Stimulated activated CD4-positive, alpha-beta T cell treated with anti-CD3 and anti-CD28 coated beads, Interleukin-12 subunit alpha, Interleukin-12 subunit beta, amount 100 ng/mL, for 4 hours (primary cell): ENCODE measurements around the gene CCNY.

ENCODE experiments used
- DNase-seq: peaks from one replicate; pipeline ENCODE4 v3.0.0-alpha.2; 2020

The CCNY gene

GRCh38 chr10:35458500-35459448 lies 122.5 kb downstream of the CCNY start:
- DNase-seq, result no peak

DNA sequence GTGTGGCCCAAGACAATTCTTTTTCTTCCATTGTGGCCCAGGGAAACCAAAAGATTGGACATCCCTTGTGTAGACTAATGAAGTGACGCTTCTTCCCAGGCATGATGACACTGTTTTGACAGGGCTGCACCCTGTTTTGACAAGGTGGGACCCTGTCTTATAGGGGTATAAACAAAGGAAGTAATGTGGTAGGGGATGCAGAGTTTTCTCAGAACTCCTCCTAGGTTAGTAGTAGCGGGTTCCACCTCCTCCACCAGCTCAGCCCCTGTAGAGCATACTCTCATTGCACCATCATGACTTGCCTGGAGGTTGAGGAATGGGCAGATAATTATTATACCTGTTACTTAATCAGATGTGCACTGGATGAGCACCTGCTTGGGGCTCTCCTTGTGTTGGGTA lies 123.1 kb downstream of the CCNY start:
- DNase-seq, result no peak

- no peak for DNase-seq
These were observed 124.6 kb downstream of the CCNY start for GRCh38 chr10:35460852-35461460.

- DNase-seq, result no peak
These were observed 126.2 kb downstream of the CCNY start for GRCh38 chr10:35462491-35462934.

DNA sequence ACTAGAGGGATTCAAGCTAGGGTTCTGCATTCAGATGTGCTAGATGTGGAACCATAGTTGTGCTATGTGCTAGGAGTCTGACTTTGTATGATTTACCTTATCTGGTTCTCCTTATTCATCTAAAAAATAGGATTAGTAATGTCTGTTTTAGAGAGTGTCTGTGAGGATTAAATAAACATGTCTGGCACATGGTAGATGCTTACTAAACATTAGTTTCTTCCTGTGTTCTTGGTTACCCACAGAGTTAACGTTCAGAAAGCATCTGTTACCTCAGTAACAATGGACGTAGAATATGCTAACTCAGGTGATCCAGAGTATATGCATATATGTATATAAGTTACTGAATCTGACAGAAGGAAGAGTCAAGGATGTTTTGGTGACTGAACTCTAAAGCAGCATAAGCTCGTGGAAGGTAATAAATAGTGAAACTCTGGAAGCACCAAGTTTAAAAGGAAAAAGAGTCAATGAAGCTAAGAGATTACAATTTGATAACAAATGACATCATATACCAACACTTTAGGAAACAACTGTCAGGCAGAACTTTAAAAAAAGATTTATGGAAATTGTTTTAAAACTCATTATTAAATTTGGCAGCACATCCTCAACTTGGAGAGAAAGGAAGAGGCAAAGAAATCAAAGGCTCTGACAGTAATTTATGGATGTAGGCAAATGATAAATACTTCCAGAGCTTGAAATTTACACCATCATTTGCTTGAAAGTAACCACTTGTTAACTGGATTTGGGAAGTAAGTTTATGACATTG lies 127.0 kb downstream of the CCNY start:
- no peak for DNase-seq

DNA sequence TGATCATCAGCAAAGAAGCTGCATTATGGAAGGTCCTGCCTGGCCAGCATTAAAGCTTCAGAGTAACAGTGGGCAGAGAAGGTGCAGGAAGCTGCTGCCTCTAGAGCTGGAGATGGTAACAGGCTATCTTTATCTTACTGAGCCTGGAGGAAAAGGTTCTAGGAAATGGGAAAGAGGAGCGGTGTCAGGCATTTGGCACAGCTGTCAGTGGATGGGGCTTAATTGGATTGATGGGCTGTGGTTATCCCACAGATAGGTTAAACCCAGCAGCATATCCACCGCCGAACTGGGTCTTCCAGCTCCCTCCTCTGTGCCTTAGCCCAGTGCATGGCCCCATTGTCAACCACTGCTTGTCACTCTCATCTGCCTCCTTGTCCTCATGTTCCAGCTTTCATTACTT lies 127.6 kb downstream of the CCNY start:
- DNase-seq, result no peak

DNA sequence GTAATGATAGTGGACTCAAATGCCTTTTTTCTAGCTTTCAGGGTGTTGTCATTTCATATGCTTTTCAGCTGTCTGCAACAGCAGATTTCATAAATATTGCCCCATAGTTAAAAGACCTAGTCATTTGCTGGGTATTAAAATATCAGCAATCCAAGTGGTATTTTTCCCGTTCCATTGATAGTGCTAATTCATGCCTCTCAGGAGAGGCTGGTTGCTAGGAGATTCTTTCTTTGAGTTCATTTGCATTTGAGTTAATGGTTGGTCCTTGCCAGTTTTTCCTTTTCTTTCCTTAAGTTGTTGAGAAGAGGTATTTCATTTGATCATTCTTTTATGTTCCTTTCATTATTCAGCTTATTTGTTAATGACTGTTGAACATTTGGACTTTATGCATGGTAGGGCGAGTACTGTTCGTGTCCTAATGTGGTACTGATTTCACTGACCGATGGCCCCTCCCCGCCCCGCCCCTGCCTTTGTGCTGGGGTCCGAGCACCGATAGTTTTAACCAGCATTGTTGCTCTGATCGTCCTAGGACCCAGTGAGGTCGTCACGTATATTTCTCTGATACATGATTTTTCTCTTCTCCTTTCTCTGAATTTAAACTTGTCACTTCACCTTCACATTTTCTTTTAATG lies 128.6 kb downstream of the CCNY start:
- DNase-seq, result no peak

DNA sequence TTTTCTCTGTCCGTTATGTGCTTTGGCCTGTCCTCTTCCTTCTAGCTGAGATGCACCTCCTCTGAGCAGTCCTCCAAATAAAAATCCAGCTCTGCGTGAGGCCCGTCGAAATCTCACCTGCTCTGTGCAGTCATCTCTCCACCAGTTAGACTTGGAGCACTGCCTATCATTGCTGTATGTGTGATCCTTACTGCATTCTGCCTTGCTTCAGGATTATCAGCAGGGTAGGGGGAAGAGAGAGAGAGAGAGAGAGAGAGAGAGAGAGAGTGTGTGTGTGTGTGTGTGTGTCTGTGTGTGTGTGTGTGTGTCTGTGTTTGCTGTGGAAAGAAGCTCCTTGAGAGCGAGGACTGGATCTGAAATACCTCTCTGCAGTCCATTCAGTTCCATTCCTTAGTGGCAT lies 129.4 kb downstream of the CCNY start:
- DNase-seq, result no peak

GRCh38 chr10:35466170-35466569 lies 129.9 kb downstream of the CCNY start:
- DNase-seq, result no peak

DNA sequence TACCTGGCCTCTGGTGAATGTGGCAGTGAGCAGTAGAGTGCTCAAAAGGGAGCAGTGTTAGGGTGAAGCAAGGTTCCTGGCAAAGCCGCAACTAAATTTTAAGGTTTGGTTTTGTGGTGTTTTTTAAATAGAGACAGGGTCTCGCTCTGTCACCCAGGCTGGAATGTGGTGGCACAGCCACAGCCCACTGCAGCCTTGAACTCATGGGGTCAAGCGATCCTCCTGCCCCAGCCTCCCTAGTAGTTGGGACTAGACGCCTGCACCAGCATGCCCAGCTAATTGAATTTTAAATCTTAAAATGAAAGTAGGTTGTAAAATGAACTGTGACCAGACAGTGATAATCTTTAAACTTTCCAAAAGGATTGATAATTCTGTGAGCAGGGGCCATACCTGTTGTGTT lies 130.4 kb downstream of the CCNY start:
- DNase-seq, result no peak

DNA sequence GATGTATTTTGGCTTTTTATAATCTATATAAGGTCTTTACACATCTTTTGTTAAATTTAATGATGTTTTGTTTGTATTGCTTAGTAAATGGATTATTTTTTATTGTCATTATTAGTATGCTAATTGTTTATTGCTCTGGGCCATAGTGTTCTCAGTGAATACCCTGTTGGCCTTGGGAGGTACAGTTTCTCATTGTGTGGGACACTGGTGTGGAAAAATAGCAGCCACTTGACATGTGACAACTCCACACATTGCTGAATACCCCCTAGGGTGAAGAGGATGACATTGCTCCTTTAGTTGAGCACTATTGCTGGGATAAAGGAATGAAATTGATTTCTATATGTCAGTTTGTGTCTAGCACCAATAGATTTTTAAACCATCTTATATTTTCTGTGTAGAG lies 130.9 kb downstream of the CCNY start:
- no peak for DNase-seq

GRCh38 chr10:35470248-35470924 lies 134.1 kb downstream of the CCNY start:
- DNase-seq, result no peak

DNA sequence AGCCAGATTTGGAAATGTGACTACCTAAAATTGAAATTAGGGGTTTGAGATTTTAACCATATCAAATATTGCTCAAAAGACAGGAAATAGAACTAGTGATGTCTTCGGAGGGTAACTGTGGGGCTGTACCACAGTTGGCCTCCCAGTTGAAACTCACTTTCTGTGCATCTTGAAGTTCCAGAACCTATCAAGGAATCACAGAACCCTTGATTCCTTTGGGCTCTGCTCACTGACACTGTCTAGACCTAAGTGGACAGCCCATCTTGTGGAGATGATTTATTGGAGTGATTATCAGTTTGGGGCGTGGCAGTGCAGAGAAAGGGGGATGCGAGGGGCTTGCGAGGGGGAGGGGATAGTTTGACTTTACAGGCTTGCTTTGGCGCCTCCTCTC lies 134.6 kb downstream of the CCNY start:
- DNase-seq, result no peak

DNA sequence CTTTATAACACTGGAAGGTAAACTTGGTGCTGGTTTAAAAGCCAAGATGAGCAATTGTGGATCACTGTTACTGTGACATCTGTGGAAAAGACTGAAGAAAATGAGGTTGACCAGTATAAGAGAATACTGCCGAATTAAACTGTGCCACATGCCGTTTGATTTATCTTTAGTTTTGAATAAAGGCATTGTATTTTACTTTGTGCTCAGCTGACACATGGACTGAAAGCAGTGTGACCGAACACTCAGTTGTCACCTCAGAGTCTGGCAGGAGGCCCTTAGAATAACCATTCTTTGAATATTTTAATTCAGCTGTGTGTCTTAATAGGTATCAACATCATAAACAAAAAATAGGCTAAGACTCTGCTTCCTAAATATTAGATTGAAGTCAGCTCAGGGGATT lies 135.1 kb downstream of the CCNY start:
- DNase-seq, result no peak

DNA sequence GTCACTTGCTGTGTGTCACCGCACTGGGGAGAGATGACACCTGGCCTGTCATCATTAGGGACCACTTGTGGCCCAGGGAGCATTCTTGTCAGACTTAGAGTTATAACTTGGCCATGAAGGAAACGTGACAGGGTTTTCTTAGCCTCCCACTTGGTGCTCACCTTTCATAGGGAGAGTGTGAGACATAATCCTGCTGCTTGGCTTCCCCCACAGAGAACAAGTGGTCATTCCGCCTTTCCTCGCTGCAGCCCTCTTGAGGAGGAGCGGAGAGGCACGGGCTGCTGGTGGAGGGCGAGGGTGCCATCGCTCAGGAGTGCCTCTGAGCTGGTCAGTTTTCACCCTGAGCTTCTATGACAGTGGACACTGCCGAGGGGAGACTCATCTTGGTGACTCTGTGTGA lies 143.8 kb downstream of the CCNY start:
- DNase-seq, result no peak

DNA sequence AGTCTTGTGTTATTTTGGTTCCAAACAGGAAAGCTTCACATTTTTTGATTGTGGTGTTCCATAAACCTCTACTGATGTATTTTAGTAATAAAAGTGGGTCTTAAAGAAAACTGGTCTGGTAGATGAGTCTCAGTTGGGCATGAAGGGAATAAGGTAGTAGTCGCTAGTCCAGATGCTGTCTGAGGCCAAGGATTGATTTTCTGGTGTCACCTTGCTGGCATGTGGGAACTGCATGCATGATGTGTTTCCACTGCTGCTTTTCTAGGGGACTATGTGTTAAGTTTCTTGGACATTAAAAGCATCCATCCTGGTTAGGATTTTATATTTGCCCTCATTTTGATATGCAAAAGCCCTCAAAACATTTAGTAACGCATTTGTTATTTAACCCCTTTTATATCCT lies 145.1 kb downstream of the CCNY start:
- no peak for DNase-seq

GRCh38 chr10:35486297-35486990 lies 150.1 kb downstream of the CCNY start:
- no peak for DNase-seq

GRCh38 chr10:35487336-35488034 lies 151.2 kb downstream of the CCNY start:
- no peak for DNase-seq

GRCh38 chr10:35488228-35488627 lies 151.9 kb downstream of the CCNY start:
- no peak for DNase-seq

DNA sequence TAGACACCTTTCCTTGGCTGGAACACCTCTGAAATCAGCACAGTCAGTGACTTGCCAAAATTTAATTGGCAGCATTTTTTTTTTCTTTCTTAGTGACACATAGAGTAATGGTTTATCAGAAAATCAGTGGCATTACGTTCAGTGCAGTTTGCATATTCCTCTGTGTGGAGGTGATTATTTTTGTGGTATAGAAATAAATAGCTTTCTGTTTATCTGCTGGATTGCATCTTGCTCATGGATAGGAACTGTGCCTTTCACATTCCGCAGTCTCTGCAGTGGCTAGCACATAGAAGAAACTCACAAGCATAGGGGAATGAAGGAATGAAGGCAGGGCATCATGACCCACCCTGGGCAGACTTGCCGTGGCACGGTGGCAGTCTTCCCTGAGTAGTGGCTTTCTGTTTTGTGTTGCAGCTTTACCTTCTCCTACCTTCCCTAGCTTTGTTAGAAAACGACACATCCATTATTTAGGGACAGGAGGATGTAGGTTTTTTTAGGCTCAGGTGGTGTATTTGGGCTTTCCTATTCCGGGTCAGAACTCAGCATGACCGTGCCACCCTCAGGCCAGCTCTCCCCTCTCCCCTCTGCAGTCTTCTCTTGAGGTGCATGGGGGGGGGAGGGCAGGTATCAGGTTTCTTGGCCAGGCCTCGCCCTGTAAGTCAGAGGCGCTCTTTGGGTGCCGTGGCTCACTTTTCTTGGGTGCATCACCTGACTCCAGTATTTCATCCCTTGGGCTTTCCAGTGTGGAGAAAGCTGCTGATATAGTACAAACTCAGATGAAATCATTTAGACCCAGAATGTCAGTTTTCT lies 156.3 kb downstream of the CCNY start:
- DNase-seq, result no peak
